Astrocyte (in vitro differentiated cells and primary cell): ENCODE data around the gene TMED10.
"Not testable (repeated sequence)": the region's sequence is repeated elsewhere in the genome, so short reads cannot be mapped to it uniquely, and the experiment has no call there.

Experiments used
- CTCF ChIP-seq: IDR thresholded peaks from 2 replicates; pipeline ENCODE4 v1.5.1; 2011; ENCODE audit warnings: low read depth, mild to moderate bottlenecking, inconsistent platforms, low read length, moderate library complexity; ENCODE audit not compliant: insufficient read depth
- EZH2 ChIP-seq: IDR thresholded peaks from 2 replicates; pipeline ENCODE4 v1.6.1; 2012; ENCODE audit warnings: mild to moderate bottlenecking, low read length, inconsistent platforms; ENCODE audit not compliant: insufficient read depth

- TF ChIP-seq CTCF, EZH2: not testable (repeated sequence)
Observed at GRCh38 chr14:75182163-75182562, 5.8 kb upstream of the TMED10 start.
